Measurements from ENCODE around the gene EEA1. TPM values are rescaled to one million over a fixed set of nuclear protein-coding genes. Genes with fewer than 3 reads are reported as not detected.

The EEA1 gene
- total RNA-seq, 6 experiments from 2014 or later, result 8.9 to 20.3 (median 16.3) TPM

DNA sequence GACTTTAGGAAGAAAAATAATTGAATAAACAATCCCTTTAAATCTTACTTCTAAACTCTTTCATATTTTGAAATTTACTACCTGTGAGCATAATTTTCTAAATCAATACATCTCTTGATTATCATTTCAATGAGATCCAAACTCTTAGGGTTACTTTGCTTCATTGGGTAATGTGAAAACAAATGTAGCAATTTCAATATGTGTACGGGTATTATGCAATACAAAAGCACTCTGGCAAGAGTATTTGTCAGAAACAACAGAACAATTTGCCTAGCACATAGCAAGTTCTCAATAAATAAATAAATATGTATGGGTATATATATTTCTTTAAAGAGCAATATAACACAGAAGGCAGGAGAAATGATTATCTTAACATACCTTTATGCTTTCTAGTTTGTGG, 149.2 kb downstream of the EEA1 start:
- peak; percentile 71 to 90 (median 82) for ATAC-seq

DNA sequence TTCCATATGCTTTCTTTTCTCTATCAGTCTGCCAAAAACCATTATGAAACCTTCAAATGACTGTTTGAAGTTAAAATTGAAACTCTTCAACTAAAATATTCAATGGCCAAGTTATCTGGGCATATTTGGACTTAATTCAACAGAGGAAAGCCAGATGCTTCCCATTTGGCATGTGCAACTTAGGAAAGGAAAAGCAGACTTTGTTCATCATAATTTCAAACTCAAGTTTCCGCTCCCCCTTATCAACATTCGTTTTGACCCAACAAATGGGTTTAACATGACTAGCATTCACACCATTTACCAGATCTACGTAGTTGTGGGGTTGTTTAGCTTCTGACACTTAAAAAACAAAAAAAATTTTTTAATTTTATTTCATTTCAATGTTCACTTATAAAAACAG, 150.6 kb downstream of the EEA1 start:
- TF ChIP-seq, protein P1, sequence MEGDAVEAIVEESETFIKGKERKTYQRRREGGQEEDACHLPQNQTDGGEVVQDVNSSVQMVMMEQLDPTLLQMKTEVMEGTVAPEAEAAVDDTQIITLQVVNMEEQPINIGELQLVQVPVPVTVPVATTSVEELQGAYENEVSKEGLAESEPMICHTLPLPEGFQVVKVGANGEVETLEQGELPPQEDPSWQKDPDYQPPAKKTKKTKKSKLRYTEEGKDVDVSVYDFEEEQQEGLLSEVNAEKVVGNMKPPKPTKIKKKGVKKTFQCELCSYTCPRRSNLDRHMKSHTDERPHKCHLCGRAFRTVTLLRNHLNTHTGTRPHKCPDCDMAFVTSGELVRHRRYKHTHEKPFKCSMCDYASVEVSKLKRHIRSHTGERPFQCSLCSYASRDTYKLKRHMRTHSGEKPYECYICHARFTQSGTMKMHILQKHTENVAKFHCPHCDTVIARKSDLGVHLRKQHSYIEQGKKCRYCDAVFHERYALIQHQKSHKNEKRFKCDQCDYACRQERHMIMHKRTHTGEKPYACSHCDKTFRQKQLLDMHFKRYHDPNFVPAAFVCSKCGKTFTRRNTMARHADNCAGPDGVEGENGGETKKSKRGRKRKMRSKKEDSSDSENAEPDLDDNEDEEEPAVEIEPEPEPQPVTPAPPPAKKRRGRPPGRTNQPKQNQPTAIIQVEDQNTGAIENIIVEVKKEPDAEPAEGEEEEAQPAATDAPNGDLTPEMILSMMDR (IDR thresholded peaks at IDR 0.05), result no peak
- TF ChIP-seq POLR2A (IDR thresholded peaks at IDR 0.05), result no peak
- 48% methylated on average over 3 of the region's 3 CpGs for WGBS (ENCODE audit: insufficient coverage, low coverage, low lambda C conversion rate, missing lambda C conversion rate)
- H3K4me3 ChIP-seq, result no peak overlapping the region
- H3K4me1 ChIP-seq, result peaks cover 0 to 12% (median 3%) of the 10 kb centered on the region in 4 donors
- intact Hi-C loops (cut with DNase I), result no loop called here
- peak in 1 of 4 donors; percentile 41 for ATAC-seq
- H3K36me3 ChIP-seq, result peaks cover 0 to 19% (median 0%) of the 10 kb centered on the region in 4 donors
- DNase-seq, result no peak
- no peaks in the 10 kb centered on the region for H3K9me3 ChIP-seq
- no peaks in the 10 kb centered on the region for H3K27me3 ChIP-seq
- no peak overlapping the region for H3K27ac ChIP-seq

More for the DNA sequence above, 149.2 kb downstream of the EEA1 start:
- H3K4me1 ChIP-seq, result peaks cover 0 to 12% (median 3%) of the 10 kb centered on the region in 4 donors
- H3K4me3 ChIP-seq, result no peak overlapping the region
- WGBS (ENCODE audit: insufficient coverage, low coverage, low lambda C conversion rate, missing lambda C conversion rate), result 26% methylated on average over 1 of the region's 1 CpG
- H3K36me3 ChIP-seq, result peaks cover 0 to 19% (median 0%) of the 10 kb centered on the region in 4 donors
- no peak overlapping the region for H3K27ac ChIP-seq
- no peaks in the 10 kb centered on the region for H3K9me3 ChIP-seq
- DNase-seq, result no peak
- intact Hi-C loops (cut with DNase I), result no loop called here
- no peaks in the 10 kb centered on the region for H3K27me3 ChIP-seq
- TF ChIP-seq, protein P1 (IDR thresholded peaks at IDR 0.05), result no peak
- TF ChIP-seq POLR2A (IDR thresholded peaks at IDR 0.05), result no peak

DNA sequence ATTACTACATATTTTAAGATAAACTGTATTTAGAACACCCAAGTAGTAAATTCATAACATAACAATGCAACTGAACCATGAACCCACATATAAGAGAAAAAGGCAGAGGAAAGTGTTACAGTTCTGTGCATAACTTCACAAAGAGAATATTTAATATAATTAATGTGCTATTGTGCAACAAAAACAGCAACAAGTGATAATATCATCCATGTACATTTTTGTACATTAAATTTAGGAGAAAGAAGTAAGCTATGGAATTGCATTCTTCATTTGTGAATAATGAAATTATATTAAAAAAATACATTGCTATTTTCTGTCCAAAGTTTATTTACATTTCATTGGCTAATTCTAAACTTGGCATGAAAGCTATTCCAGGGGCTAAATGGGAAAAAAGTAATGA, 153.7 kb downstream of the EEA1 start:
- intact Hi-C loops (cut with DNase I), result no loop called here
- ATAC-seq, result no peak

DNA sequence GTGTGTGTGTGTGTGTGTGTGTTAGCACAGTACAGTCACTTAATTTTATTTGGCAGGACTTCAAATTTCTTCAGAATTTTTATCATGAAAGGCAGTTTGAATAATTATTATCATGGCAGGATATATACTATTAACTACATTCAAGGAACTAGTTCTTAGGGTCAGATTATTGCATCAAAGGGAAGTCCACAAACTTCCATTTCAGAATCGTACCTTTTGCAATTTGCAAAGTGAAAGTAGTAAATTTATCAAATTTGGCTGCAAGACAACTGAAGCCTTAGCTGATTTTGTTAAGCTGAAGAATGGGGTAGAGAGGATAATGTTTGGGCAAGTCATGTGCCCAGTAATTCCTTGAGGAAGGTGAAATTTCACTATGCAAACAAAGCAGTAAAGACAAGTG, 158.1 kb downstream of the EEA1 start:
- 5% methylated on average over 1 of the region's 1 CpG for WGBS (ENCODE audit: insufficient coverage, low coverage, low lambda C conversion rate, missing lambda C conversion rate)
- H3K4me1 ChIP-seq, result peaks cover 0 to 12% (median 2%) of the 10 kb centered on the region in 4 donors
- no peaks in the 10 kb centered on the region for H3K36me3 ChIP-seq
- no peak for TF ChIP-seq POLR2A (IDR thresholded peaks at IDR 0.05)
- TF ChIP-seq, protein P1 (IDR thresholded peaks at IDR 0.05), result no peak
- no peak overlapping the region for H3K4me3 ChIP-seq
- no peak for DNase-seq
- intact Hi-C loops (cut with DNase I), result no loop called here
- no peaks in the 10 kb centered on the region for H3K9me3 ChIP-seq
- H3K27ac ChIP-seq, result no peak overlapping the region
- ATAC-seq, result peak in 2 of 4 donors; percentile 21 to 40
- H3K27me3 ChIP-seq, result no peaks in the 10 kb centered on the region

More for the DNA sequence above, 153.7 kb downstream of the EEA1 start:
- Histone ChIP-seq H3K27me3 (no peaks in the 10 kb centered on the region), H3K4me3 (no peak overlapping the region), H3K36me3 (peaks cover 0 to 19% (median 0%) of the 10 kb centered on the region in 4 donors), H3K9me3 (no peaks in the 10 kb centered on the region), H3K27ac (no peak overlapping the region), H3K4me1 (peaks cover 0 to 16% (median 5%) of the 10 kb centered on the region in 4 donors)
- DNase-seq, result no peak
- TF ChIP-seq POLR2A (IDR thresholded peaks at IDR 0.05), result no peak
- TF ChIP-seq, protein P1 (IDR thresholded peaks at IDR 0.05), result no peak

All from right lobe of liver (tissue), 6 donors.